DMS153 treated with DMSO at 0.1 percent for 48 hours (cell line): ENCODE results near the gene TMBIM1.
"Not testable (repeated sequence)": the region's sequence is repeated elsewhere in the genome, so short reads cannot be mapped to it uniquely, and the experiment has no call there.

Source experiments
- DNase-seq: peaks from one replicate; lab custom pipeline; 2025; ENCODE audit not compliant: unreplicated experiment; lab: John Stamatoyannopoulos, UW

The TMBIM1 gene

DNA sequence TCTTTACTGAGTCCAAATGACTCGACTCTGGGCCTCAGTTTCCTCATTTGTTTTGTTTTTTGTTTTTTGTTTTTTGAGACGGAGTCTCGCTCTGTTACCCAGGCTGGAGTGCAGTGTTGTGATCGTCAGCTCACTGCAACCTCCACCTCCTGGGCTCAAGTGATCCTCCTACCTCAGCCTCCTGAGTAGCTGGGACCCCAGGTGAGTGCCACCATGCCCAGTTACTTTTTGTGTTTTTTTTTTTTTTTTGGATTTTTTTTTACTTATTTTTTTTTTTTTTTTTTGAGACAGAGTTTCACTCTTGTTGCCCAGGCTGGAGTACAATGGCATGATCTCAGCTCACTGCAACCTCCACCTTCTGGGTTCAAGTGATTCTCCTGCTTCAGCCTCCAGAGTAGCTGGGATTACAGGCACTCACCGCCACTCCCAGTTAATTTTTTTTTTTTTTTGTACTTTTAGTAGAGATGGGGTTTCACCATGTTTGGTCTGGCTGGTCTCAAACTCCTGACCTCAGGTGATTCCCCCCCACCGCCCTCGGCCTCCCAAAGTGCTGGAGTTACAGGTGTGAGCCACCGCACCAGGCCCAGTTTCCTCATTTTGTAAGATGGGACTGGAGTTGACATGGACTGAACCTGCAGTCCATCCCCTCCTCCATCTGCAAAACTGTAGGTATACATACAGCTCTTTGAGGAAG lies 18.9 kb downstream of the TMBIM1 start:
- DNase-seq = not testable (repeated sequence)

- peak; percentile 87 for DNase-seq
Measured at GRCh38 chr2:218272531-218273212, 19.6 kb downstream of the TMBIM1 start.

GRCh38 chr2:218271865-218272530 lies 20.3 kb downstream of the TMBIM1 start:
- no peak for DNase-seq

DNA sequence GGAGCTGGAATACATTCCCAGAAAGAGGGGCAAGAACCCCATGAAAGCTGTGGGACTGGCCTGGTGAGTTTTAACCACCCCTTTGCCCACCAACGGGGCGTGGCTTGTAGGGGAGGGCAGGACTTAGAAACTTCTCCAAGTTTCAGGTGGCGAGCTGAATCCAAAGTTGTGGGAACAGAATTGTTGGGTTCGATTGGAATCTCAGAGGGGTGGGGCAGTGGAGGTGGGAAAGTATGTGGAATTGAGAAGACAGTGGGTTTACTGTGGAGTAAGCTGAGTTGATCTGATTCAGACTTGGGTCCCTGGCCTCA lies 20.9 kb downstream of the TMBIM1 start:
- DNase-seq = no peak

DNA sequence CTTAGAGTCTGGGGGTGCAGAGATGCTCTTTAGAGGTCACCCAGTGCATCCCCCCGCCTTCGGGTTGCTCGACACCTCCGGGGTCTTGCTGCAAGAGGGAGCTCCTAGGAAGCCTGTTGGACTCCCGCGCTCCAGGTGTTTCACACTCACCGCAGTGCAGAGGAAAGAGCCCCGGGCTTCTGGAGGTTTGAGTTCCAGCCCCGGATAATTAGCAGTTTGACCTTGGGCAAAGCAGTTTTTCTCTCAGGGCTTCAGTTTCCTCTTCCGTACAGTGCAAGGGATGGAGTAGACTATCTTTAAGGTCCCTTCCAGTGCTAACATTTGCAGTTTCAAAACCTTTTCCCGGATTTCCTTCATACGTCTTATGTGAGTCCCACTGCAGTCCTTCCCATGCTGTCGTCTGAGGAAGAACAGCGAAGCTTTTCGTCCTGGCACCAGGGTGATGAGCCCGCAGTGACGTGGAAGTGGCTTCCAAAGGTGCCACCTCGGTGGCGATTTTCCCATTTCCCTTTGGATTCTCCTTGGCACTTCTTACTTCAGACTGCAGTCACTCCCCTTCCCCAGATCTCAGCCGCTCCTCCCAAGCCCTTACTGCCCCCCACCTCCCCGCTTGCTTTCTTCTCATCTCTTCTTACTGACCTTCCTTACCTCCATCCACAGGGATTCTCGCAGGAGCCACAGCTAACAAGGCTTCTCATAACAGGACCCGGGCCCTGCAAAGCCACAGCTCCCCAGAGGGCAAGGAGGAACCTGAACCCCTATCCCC lies 21.4 kb downstream of the TMBIM1 start:
- DNase-seq = no peak

GRCh38 chr2:218269900-218270720 lies 22.2 kb downstream of the TMBIM1 start, which contains the start of the genes AAMP and PNKD:
AAMP (minus strand) TSS chr2:218270137; CDS start chr2:218270086, 51 bp downstream.
PNKD (plus strand) TSS chr2:218270519; CDS start chr2:218270536, 17 bp downstream.
- DNase-seq = peak; percentile 99

DNA sequence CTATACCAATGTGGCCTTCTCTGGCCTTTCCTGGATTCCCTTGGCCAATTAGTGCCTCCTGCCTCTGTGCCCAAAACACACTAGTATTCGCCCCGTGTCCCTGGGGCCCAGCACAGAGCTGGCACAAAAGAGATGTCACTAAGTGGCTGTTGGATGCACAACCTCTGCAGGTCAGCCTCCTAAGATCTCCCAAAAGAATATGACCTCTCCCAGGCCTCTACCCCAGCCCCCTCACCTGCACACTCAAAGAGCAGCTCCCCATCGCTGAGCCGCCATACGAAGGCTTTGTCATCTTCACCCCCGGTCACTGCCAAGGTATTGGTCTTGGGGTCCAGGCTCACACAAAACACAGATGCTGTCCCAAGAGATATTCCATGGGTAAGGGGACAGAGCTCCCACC lies 25.0 kb downstream of the TMBIM1 start:
- no peak for DNase-seq

- no peak for DNase-seq
Measured at GRCh38 chr2:218266316-218266979, 25.9 kb downstream of the TMBIM1 start.

DNA sequence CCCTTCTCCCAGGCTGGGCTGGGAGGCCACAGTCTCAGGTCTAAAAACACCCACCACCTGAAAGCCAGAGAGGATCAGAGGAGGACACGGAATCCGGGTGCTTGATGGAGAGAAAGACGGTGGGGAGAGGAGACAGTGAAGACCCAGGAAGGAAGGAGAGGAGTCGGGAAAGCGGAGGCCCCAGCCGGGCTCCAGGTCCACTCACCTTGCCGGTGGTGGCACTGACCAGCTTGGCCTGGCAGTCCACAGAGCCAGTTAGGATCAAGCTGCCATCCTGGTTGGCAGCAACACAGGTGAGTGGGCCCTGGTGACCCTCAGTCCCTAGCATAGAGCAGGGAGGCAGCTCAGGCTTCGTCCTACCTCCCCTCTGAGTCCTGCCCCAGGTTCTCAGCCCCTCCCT lies 26.7 kb downstream of the TMBIM1 start:
- no peak for DNase-seq

DNA sequence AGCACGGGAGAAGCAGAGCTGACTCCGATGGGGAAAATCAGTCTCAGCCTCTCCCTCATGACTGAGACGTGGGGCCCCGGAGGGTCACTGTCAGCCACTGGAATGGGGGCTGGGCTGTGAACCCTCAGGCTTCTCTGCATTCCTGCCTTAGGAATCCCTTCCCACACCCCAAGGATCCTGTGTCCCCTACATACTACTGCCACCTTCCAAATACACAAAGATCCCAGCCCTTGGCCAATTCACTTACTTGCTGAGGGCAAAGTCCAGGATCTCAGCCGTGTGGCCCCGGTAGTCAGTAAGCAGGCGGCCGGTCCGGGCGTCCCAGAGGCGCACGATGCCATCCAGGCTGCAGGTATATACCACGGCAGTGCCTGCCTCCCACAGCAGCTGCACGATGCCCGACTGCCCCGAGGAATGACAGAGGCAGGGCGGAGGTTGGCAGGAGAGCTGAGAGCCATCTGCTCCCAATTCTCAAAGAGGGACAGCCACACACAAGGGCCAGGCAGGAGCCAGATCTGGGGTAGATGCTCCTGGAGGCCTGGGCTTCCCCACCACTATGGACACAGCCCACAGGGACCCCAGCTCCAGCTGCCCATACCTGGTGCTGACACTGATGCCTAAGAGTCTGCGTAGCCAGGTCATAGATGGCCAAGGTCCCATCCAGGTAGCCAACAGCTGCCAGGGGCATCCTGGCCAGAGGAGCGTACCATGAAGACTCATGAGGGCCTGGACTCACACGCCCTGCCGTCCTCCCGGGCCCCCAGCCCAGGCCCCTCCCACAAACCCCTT lies 27.3 kb downstream of the TMBIM1 start:
- DNase-seq = no peak

DNA sequence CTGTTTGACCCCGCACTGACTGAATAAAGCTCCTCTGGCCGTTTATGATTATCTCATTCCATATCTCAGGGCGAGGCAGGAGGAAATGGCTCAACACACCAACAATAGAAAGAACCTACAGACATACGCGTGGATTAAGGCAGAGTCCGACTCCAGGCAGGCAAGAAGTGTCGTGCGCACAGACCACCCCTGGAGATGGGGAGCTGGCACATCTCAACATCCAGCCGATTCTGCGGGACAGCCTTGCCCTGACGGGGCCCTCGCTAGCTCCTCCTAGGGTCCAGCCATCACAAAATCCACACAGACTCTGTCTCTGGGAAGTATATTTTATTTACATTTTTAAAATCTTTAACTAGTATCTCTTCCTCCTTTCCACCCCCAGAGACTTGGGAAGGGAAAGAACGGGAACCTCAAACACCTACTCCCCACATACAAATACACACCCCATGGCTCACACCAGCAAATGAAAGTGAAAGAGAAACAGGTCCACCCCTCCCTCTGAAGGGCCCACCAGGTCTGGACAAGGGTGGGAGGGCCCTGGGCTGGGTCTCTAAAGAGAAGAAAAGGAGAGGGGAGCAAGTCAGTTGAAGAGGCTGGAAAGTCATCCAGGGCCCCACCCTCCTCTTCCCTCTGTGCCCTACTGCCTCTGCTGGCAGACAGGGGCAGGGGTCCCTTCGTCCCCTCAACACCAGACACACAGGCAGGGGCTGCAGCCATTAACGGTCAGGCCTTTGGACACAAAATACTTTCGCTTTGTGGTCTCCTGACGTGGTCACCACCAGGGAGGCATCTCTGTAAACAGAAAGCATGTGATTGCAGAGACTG lies 28.3 kb downstream of the TMBIM1 start:
- DNase-seq = no peak

DNA sequence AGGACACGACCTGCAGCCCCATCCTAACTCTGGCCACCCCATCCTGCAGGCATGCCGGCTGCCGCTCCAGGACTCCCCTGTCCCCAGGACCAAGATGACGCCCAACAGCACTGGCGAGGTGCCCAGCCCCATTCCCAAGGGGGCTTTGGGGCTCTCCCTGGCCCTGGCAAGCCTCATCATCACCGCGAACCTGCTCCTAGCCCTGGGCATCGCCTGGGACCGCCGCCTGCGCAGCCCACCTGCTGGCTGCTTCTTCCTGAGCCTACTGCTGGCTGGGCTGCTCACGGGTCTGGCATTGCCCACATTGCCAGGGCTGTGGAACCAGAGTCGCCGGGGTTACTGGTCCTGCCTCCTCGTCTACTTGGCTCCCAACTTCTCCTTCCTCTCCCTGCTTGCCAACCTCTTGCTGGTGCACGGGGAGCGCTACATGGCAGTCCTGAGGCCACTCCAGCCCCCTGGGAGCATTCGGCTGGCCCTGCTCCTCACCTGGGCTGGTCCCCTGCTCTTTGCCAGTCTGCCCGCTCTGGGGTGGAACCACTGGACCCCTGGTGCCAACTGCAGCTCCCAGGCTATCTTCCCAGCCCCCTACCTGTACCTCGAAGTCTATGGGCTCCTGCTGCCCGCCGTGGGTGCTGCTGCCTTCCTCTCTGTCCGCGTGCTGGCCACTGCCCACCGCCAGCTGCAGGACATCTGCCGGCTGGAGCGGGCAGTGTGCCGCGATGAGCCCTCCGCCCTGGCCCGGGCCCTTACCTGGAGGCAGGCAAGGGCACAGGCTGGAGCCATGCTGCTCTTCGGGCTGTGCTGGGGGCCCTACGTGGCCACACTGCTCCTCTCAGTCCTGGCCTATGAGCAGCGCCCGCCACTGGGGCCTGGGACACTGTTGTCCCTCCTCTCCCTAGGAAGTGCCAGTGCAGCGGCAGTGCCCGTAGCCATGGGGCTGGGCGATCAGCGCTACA lies 29.4 kb downstream of the TMBIM1 start:
- DNase-seq = no peak

DNA sequence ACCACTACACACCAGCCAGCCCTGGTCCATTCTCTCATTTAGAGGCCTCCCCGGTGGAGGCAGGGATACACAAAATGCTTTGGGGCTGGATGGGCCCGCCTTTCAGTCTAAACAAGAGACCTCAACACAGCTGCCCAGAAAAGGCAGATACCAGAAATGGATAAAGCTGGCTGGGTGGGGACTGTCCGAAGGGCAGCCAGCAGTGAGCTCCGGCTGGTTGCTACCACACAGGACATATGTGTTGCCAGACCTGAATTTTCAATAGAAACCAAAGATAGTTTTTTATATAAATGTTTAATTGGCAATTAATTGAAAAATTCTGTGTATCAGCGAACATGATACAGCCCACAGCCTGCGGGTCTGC lies 30.1 kb downstream of the TMBIM1 start:
- no peak for DNase-seq

DNA sequence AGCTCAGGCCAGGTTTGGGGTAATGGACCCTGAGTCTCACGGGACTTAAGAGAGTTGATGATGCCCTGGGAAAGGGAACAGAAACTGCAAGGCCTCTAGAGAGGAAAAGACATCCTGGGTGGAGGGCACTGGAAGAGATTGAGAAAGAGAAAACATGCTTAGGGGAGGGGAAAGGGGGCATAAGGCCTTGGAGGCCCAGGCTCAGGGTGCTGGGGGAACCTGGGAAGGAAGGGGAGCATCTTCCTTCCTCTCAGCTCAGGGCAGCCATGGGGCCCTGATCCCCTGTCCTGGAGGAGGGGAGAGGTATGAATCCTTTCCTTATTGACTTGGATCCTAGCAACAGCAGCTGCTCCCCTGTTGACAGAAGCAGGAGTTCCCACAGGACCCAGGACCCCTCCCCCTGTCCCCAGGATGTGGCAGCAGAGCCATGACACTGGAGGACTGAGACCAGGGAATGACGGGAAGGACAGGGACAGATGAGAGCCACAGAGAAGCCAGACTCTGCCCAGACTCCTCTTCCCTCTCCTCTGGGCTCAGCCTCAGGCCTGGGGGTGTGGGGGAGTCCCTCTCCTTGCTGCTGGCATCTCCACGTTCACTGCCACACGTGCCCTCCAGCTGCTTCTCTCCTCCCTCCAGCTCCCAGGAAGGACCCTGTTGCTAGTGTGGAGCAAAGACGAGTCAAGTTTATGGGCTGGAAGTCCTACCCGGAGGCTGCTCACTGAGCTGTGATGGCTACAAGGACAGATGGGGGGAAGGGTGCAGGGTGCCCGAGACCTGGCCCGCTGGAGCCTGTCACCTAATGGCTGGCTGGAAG lies 30.7 kb downstream of the TMBIM1 start:
- no peak for DNase-seq

- DNase-seq = no peak
Measured at GRCh38 chr2:218260742-218261422, 31.4 kb downstream of the TMBIM1 start, which contains the start of gene GPBAR1. GPBAR1 (plus strand) TSS chr2:218261015; CDS start chr2:218262725, 1,710 bp downstream.

- no peak for DNase-seq
Measured at GRCh38 chr2:218260166-218260565, 32.1 kb downstream of the TMBIM1 start.
